Stimulated activated CD4-positive, alpha-beta T cell treated with anti-CD3 and anti-CD28 coated beads, TNF-alpha, amount 100 ng/mL, for 4 hours (primary cell): ENCODE results near the gene PKMYT1.

ENCODE experiments used
- DNase-seq, 3 experiments: peaks; one replicate each; pipeline ENCODE4 v3.0.0-alpha.2; 2020; ENCODE audit warnings: low read depth in 3 of 3

Gene PKMYT1

DNA sequence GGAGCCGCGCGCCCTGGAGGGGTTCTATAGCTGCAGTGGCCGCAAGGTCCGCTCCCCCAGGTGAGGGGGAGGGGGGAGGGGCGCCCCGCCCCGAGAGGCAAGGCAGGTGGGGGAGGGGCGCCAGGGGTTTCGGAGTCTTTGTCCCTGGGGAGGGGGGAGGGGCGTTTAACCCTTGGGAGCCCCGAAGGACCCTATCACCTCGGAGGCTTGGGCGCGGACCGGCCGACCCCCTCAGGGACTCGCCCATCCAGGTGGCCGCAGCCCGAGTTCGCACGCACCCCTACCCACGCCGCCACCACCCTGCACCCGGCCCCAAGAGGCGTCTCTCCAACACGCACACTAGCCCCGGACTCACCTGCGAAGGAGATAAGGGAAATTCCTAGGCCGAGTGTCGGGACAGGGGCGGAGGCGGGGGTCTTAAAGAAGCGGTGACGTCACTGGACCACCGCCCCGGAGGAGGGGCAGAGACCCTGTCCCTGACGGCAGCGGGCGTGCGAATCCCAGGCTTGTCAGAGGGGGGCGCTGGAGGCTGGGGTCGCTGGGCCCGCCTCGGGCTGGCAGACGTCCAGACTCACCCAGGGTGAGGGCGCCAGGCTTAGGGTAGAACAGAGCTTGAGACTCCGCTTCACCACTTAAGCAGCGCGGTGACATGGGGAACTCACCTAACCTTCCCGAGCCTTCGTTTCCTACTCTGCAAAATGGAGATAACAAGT, 37.7 kb upstream of the PKMYT1 start, which contains the start of gene CLDN6:
Gene CLDN6, minus strand, starts transcription at position 390 of the 713 bp plus-strand sequence. CDS start 2,162 bp downstream, outside the sequence.
- no peak for DNase-seq

DNA sequence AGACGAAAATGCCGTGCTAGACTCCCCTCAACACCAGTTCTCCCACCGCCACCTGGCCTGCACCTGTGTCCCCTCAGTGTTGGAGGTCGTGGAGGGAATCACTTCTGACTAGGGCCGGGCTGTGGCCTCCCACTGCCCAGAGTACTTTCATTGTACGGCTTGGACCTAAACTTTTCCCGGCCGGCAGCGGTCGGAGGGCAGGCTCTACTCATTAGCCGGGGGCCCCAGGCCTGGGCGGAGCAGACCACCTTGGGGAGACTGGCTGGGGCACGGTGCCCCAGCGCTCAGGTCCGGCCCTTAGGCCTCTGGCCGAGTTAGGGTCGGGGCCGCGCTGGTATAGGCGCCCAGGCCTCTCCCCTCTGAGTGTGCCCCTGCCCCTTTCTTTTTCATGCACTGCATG, 37.1 kb upstream of the PKMYT1 start:
- DNase-seq: no peak

DNA sequence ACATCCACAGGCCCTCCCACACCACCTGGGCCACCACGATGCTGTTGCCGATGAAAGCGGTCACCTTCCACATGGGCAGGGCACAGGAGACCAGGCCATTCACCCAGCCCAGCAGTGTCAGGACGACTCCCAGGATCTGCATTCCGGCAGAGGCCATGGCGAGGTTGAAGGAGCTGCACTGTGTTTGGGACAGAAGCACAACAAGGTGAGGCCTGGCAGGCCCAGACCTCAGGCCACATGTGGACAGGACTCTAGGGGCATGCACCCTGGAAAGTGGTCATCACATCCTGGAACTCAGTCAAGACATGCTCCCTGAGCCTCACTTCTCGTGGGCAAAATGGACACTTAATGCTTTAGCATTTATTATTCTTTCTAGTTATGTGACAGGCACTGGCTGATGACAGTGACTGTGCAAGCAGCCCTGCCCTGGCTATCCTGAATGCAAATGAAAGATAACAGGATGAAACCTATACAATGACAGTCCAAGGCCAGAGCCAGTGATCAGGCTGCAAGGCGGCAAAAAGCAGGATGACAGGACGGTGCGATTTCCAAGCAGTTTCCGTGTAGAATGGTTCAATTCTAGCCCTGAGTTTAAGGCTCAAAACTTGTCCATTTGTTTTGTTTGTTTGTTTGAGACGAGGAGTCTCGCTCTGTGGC, 35.7 kb upstream of the PKMYT1 start:
- DNase-seq: no peak

DNA sequence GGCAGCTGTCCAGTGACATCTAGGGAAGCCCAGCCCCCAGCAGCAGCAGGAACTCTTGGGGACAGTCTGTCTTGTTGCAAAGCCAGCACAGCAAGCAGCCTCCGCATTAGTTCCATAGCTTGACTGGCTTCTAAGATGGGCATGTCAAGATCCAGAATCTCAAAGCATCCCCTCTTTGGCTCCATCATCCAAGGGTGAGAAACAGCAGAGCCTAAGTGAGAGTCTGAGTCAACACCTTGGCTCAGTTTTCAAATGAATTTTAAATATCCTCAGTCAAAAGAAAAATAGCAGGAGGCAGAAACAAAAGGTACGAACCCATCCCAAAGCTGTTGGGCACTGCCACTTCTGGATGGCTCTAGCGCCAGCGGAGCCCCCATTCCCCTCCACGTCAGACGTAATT, 34.7 kb upstream of the PKMYT1 start:
- DNase-seq: no peak

DNA sequence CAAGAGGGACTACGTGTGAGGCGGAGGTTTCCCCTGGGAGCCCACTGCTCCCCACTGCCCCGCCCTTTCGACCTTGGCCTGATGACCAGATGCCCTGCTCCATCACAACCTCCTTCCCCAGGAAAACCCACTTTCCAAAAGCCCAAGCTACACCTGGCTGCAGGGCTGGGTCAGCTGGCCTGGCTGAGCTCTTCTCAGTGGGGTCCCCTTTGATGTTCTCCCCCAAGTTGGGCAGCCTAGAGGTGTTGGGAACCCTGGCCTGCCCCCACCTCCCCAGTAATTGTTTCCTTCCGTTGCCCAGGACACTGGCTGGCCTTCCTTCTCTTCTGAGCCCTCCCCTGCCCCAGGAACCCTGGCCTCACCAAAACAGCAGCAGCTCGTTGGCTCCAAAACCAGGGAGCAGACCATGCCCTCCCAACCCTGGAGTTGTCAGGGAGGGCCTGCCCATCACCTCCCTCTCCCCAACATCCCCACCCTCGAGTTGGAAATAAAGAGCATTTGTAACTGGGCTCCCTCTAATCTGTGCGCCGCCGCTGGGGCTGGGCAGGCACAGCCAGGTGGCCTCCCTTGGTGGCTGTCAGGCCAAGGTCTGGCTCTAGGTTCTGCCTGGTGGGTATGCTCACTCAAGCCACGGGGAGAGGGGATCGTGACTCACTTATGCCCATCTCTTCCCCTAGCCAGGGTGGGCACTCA, 33.9 kb upstream of the PKMYT1 start:
- DNase-seq: no peak

DNA sequence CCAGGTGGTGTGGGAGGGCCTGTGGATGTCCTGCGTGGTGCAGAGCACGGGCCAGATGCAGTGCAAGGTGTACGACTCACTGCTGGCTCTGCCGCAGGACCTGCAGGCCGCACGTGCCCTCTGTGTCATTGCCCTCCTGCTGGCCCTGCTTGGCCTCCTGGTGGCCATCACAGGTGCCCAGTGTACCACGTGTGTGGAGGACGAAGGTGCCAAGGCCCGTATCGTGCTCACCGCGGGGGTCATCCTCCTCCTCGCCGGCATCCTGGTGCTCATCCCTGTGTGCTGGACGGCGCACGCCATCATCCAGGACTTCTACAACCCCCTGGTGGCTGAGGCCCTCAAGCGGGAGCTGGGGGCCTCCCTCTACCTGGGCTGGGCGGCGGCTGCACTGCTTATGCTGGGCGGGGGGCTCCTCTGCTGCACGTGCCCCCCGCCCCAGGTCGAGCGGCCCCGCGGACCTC, 33.3 kb upstream of the PKMYT1 start:
- DNase-seq: no peak

DNA sequence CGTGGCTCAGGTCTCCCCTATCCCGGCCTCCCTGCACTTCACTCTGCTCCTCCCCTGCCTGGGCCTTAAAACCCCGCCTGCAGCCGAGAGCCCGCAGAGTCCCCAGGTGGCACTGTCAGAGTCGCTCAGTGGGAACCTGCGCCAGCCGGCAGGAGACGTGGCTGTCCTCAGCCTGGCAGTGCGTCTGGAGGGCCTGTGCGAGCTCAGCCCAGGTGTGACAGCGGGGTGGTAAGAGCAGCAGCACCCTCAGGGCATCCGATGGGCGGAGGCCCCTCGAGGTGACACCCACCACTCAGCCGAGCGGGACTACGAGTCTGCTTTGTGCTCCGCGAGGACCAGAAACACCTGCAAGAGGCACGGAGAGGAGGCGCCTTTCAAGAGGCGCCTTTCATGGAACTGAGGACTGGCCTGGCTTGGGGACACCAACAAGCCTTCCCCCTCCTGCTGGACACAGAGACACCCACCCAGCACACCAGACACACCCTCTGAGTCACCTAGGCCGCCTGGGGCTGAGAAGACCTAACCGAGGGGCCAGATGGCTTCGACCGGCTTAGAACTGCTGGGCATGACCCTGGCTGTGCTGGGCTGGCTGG, 32.7 kb upstream of the PKMYT1 start, which contains the start of gene CLDN9:
Gene CLDN9, plus strand, starts transcription at position 96 of the 593 bp plus-strand sequence. Its CDS starts 440 bp downstream, at position 536.
- no peak for DNase-seq

DNA sequence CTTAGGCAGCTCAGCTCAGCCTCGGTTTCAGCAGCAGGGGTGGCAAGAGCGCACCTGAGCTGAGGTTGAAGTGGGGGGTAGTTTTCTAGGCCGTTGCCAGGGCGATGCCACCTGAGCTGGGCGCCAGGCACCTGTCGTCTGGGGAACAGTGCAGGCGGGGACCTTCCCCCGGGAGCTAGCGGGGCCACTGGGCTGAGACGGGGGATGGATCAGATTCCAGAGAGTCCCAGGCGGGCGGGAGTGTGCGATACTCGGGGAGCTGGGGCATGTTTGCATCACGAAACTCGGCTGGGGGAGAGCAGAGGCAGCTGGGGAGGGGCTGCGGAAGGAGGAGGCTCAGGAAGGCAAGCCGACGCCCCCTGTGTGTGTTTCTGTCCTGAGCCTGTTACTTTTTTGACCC, 32.0 kb upstream of the PKMYT1 start:
- DNase-seq: no peak

DNA sequence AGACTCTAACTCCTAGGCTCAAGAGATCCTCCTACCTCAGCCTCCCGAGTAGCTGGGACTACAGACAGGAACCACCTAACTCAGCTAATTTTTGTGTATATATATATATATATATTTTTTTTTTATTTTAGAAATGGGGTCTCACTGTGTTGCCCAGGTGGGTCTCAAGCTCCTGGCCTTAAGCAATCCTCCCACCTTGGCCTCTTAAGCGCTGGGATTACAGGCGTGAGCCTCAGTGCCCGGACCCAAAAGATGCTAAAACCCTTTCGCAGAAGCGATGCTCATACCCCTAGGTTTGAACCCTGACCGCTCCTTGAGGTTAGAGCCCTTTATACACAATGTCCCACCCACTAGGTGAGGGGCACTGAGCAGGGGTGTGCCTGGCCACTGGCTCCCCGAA, 30.3 kb upstream of the PKMYT1 start:
- no peak for DNase-seq

DNA sequence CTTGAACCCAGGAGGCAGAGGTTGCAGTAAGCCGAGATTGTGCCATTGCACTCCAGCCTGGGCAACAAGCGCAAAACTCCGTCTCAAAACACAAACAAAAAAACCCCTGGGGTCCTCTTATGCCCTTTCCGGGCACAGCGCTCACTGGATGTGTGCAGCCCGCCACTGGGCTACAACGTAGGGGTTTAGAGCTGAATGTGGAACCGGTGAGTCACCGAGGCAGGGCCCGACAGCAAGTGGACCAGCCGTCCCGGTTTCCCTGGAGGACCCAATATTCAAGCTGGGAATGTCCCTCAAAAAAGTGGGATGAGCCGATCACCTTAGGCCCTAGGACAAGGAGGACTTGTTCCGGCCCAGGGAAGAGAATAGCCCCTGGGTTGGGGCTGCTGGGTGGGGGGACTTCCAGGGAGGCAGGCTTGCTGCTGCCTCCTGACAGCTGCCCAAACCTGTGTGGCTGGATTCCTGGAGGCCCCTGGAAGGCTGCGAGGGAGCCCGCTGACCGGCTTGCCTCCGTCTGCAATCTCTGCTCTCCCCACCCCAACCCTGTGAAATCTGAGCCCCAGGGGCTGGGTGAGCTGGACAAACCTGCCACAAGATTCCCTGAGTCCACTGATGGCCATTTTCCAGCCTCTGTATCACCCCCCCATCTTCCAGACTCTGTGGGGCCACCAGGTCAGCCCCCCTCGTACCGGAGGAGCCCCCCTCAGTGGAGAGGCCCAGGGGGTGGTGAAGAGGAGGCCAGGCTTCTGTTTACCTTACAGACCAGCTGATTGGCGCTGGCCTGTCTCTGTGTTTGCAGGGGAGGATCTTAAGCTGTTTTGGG, 29.5 kb upstream of the PKMYT1 start:
- no peak for DNase-seq

DNA sequence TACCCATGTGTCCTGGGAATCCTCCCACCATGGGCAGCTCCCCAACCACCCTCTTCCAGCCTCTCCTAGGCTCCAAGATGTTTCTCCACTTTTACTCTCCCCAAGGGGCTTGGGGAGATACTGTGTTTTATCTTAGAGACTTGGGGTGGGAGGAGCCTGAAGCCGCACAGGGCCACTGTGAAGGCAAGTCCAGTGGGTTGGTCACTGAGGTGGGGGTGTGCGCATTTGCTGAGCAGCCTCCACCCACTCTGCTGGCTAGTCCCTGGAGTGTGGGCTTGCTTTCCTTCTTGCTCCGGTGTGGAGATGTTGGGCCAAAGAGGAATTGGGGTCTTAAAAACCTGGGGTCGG, 28.4 kb upstream of the PKMYT1 start:
- no peak for DNase-seq

DNA sequence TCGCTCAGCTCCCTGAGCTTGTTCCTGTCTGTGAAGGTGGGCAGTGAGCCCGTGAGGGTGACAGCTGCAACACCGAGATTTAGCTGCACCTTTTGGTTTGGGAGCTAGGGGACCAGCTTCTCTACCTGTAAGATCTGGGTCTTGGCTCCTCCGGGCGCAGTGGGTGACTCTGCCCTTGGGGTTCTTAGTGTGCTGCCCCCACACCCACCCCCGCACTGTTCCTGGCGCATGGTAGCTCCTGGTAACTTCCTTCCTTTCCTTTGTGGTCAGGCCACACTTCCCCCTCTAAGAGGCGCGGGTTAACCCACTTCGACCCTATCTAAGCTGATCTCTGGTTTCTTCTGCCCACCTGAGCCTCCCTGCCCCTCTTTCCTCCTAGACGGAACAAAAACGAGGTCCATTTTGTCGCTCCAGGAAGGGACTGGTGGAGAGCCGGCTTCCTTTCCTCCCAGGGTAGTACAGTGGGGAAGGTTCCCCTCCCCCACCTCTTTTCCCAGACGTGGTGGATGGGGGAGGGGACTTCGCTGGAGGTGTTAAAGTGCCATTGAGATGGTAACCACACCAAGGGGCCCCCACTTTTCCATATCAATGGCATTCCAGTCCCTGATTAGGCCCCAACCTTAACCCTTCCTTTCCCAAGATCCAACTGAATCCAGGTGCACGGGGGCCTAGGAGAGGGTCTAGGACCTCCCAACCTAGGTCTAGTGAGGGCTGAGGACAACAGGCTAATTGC, 27.9 kb upstream of the PKMYT1 start:
- DNase-seq: no peak

DNA sequence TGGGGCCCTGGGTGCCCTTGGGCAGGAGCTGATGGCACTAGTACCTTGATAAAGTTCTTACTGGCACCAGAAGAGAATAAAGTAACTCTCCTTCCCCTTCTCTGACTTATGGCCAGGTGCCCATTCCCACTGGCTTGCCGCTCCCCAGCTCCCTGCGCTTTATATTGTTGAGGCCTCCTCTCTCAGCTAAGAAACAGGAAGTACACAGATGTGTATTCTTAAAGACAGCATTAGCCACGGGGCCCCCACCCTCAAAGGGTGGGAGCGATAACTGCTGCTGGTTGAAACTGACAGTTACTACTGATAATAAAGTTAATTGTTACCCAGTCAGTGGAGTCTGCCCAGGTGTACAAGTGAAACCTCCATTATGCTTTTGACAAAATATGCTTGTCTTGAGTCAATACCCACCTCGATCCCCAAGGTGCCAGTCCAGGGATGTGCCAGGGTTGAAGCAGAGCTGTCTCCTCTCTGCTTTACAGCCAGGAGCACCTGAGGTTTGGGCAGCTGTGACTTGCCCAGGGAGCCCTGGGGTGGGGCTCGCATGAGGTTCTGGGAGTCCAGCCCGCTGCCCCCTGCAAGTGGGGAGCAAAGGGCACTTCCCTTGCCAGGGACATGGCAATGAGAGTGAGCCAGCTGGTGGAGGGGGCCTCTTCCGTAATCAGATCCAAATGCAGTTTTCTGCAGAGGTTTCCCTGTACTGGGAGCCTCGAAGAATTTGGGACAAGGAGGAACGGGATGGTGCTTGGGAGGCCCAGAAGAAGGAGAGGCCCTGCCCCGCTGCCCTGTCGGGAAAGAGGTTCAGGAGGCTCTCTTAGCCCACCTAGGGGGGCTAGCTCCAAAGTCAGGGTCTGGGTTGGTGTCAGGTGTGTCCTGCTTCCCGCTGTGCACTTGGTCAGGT, 27.1 kb upstream of the PKMYT1 start:
- no peak for DNase-seq

DNA sequence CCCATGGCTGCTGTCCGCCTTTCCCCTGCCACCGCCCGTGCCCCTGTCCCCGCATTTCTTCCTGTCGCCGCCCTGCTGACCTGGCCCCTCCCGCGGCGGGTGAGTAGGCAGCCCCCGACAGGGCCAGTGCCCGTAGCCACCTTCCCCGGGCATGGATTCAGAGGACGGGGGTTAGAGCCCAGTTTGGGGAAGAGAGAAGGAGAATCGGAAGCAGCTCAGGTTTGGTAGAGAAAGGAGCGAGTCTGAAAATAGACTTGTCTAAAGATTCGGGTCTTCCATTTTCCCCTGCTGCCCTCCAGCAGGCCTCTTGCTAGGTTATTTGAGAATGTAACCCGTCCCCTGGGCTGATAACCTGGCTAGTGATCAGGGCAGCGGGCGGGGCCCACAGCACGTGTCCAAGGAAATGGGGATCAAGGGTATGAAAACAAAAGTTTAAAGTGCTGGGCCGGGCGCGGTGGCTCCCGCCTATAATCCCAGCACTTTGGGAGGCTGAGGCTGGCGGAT, 24.6 kb upstream of the PKMYT1 start:
- no peak for DNase-seq

DNA sequence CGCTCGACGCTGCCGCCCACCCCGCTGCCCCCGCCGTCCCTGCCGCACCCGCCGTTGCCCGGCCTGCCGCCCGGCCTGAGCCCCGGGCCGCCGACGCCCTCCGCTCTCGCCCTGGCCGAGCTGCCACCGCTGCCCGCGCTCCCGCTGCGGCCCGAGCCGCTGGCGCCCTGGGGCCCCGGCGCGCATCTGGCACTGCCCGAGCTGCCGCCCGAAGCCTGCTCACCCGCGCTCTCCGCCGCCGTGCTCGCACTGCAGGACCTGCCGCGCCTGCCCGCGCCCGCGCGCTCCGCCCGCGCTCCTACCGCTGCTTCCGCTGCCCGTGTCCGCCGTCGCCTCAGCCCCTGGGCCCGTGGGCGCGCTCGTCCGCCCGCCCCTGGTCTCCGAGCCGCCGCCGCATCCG, 24.1 kb upstream of the PKMYT1 start:
- no peak for DNase-seq

DNA sequence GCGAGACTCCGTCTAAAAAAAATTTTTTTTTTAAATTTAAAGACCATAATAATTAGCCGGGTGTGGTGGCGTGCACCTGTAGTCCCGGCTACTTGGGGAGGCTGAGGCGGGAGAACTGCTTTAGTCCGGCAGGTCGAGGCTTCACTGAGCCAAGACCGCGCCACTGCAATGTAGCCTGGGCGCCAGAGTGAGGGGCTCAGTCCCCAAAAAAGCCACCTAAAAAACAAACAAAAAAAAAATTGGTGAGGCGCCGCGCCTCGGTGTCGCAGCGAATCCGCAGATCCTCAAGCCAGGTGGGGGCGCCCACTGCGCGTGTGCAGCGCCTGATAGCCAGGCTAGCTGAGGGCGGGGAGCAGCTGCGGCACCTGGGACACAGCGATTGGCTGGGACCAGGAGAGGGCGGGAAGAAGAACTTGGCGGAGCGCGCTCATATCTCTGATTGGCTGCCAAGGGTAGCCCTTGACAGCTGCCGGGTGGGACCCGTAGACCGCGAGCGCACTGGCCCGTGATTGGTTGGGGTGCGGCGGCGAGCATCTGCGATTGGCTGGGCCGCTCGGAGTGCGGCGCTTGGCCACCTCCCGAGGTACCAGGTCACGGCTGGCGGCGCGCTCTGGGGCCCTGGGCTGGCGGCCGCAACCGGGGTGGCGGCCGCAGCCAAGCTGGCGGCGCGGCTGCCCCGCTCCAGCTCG, 23.5 kb upstream of the PKMYT1 start:
- DNase-seq: peak; percentile 82 to 95 (median 92)

DNA sequence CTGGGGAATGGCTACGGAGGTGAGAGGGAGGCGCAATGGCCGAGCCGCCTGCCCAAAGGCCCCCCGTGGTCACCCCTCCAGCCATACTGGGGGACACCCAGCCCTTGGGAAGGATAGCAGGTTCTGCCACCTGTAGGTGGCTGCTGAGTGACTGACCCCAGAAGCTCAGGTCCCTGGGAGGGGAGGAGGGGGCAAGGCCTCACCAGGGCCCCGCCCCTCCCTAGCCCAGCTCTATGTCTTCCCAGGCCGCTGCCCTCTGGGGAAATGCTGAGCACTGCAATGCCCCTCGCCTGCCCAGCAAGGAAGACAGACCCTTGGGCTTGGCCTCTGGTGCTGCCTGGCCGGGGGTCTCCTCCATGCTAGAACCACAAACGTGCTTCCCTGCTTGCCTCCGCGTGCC, 21.1 kb upstream of the PKMYT1 start:
- DNase-seq: no peak

DNA sequence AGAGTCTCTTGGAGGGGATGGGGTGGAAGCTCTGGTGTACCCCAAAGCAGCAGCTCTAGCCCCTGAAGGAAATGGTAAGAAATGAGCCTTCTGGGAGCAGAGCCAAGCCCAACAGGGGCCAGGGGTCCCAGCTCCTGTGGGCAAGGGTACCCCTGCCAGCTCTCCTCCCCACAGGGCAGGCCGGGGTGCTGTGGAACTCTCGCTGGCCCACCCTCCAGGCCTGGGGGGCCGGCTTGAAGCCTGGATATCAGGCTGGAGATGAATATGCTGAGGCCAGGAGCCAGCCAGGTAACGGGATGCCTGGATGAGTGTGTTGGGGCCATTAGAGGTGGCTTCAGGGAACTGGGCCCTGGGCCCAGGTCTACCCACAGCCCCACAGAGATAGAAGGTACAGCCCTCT, 20.3 kb upstream of the PKMYT1 start:
- no peak for DNase-seq

DNA sequence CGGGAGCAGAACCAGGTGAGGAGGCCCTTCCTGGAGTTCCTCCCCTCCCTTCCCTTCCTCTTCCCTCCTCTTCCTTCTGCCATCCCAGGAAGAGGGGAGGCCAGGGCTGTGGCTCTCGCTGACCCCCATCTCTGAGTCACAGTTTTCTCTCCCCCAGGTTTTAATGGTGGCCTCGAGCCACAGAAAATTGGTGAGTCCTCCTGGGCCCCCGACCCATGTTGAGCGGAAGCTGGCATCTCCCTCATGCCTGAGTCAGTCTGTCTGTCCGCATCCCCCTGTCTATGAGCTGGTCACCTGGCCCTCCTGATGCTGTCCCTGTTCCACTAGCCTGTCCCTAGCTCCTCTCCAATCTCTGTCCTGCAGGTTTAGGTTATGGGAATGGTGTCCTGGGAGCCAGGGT, 19.7 kb upstream of the PKMYT1 start:
- DNase-seq: no peak
